Stimulated activated naive CD4-positive, alpha-beta T cell (primary cell): ENCODE measurements around the gene NUP133.
"Not testable (repeated sequence)": the region's sequence is repeated elsewhere in the genome, so short reads cannot be mapped to it uniquely, and the experiment has no call there.

Experiments
- DNase-seq, 6 experiments: peaks; one replicate each; lab custom pipeline; 2025; lab: John Stamatoyannopoulos, UW

Gene NUP133

DNA sequence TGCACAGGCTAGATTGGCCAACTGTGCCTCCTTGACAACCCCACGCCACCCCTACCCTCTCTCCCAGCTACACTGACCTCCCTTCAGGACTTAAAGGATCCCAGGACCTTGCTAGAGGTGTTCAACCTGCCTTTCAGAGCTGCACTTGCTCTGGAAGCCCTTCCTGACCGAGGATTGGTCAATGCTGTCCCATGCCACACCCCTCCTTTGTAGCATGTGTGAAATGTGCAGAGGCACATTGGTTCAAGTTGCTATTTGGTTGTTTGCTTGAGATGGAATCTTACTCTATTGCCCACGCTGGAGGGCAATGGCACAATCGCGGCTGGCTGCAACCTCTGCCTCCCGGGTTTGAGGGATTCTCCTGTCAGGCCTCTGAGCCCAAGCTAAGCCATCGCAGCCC, 96.1 kb downstream of the NUP133 start:
- DNase-seq, result no peak

DNA sequence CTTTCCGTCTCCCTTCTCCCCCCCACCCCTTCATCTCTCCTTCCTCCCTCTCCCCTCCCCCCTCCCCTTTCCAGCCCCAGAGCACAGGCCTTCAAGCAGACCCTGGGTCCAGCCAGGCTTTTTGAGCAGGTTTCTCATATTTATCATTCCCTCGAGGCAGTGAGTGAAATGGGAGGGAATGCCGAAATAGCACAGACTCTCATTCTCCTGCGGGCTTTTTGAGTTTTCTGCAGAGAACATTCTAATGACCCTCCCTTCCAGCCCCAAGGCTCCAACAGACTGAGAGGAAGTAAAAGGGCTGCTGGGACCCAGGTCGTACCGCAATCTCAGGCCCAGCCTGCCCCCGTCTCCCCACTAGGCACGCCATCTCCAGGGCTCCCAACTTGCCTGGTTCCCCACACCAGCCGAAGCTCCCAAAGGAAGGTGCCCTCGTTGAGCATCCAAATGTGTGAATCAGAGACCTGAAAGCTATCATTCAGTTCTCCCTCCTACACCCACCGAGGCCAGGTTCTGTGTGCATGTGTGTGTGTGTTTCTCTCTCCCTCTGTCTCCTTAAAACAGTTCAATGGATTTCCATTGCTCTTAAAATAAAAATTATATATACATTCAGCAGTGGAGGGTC, 96.6 kb downstream of the NUP133 start:
- no peak for DNase-seq

DNA sequence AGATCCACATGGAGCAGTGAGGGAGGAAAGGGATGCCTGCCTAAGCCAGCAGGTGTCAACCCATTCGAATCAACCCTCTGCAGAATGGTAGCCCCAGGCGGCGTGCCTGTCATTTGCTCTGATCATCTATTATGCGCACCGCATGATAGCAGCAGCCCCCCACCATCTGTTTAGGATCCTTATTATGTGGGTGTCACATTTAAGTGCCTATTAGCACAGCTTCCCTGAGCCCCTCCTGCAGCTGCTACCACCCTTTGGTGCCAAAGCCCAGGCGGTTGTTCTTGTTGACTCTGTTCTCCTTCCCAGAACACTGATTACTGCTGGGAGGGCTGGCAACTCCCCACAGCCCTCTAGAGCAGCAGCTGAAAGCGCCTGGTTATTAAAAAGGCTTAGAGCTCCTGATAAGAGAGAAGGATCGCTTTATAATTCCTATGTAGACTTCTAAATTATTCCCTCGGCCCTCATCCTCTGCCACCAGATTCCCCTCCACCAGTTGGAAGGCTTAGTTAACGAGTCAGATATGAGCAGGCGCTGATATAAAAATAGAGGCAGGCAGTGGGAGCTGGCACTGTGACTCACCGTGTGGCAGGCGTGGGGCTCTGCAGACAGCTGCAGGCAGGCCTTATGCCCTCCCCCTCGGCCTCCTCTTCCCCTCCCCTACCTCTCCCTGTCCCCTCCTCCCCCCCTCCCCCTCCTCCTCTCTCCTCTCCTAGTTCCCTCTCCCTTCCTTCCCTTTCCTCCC, 97.3 kb downstream of the NUP133 start:
- DNase-seq, result no peak

DNA sequence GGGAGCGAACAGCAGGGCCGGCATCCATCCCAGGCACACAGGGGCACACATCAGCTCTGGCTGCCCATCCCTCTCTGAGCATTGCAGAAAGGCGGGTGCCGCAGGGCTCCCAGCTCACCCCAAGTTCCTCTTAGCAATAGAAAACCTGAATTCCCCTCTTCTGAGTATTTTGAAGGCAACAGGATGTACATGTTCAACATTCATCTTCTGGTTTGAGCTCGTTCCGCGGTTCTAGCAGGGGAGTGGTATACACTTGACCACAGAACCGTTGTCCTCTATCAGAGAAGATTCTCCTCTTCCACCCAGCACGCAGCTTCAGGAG, 97.8 kb downstream of the NUP133 start:
- DNase-seq, result no peak

DNA sequence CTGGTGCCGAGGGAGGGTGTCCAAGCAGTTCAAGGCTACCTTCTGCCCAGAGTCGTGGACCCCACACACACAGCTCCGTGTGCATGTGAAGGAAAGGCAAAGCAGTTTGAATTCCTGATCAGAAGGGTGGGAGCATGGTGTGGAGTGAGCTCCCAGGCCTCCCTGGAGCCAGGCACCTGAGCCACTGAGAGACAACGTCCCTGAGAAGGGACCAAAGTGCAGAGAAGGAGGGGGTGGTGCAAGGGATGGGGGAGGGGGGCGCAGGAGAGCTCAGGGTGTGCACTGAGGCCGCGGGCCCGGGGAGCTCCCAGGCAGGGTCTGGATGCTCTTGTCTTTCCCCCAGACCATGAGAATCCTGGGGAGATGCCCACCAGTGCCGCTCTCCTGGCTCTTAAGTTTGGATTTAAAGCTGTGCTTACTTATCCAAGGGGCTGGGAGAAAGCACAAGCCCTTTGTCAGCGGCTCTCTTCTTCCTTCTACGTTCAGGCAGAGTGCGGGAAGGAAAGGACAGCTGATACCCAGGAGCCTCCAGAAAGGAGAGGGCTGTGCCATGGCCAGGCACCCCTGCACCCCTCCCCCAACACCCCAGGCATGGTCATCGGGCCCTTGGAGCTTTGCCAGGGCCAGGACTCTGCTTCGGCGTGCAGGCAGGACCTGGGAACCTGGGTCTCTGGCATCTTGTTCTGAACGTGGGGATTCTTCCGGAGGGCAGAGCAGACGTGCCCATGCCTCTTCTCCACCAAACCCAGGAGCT, 98.3 kb downstream of the NUP133 start:
- no peak for DNase-seq

DNA sequence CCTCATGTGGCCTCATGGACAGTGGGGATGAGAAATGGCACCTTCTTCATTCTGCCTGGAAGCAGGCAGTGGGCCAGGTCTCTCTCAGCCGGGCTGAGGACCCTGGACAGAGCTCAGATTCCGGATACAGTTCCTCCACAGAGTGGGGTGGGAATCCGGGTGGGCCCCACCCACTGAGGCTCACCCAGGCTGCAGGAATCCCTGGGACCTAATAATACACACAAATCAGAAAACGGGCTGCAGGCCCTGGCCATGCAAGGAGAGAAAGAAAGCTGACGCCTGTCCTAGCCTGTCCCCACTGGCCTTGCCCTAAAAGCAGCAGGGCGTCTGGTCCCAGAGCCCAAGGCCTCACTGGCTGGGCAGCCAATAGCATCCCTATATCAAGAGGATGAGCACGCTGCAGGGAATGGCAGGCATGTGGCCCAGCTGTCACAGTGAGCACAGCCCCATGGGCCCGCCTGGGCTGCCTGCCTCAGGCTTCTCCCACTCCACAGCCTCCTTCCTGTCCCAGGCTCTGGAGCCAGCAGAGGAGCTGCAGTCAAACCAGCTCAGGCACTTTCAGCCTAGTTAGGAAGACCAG, 99.6 kb downstream of the NUP133 start:
- no peak for DNase-seq

DNA sequence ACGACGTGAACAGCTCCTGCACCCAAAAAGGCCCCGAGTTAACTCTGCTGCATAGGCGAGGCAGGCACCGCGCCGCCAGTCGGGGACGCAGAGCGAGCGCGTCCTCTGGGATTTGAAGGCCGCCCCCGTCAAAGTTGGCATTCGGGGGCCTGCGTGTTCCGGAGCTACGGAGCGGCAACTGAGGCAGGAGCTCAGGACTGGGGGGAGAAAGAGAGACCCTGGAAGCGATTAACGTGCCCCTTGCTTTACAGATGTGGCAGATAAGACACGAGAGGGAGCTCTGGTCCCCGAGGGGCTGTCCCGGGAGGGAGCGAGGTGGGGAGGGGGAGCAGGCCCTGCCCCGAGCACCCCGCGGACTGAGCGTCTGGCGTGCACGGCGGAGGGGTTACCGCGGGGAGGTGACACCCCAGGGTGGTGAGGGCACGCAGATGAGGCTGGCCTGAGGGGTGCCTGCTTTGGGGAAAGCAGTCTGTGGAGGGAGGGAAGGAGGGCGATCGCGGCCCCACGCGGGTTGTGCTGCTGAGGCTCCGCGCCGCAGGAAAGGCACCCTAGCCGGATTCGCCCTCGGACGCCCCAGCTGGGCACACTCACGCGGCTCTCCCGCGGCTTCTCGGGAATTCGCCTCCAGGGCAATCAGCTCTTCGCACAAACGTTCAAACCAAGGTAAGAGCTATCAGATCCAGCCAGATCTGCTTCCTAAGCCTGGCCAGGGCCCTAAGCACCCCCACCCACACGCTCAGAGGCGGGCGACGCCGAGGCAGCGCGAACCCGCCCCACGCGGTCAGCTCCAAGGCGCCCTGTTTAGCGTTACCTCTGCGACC, 100.7 kb downstream of the NUP133 start:
- peak in 1 of 6 experiments; percentile 17 for DNase-seq

DNA sequence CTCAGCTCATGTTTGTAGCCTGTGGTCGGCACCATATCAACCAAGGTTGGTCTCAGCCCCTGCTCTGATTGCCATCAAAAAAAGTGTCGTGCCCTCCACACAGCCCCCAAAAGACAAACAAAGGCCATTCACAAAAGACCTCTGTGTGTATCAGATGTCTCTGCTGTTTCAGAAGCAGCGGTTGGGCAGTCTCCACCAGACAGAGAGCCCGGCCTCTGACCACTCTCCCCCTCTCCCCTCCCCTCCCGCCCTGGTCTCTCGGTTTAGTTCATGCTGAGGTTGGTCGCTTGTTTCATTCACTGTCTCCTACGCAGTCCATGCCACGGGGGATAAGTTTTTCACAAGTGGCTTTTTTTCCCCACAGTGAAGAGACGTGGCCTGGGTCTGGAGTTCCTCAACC, 101.3 kb downstream of the NUP133 start:
- no peak for DNase-seq

DNA sequence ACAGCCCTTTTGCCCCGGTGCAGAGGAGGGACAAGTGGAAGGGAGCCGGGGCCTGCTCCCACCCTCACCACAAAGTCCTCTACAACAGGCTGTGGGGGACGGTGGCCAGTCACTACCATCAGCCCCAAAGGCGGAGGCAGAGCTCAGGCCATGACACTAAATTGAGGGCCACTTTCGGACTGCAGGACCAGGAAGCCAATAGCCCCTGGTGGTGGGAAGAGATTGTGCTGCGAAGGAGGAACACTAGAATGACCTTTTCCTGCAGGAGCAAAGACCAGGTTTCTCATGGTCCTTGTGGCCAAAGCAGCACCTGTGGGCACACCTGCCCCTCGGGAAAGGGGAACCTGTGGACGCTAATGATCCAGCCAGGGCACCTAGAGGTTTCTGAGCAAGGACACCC, 104.6 kb downstream of the NUP133 start:
- DNase-seq, result no peak

DNA sequence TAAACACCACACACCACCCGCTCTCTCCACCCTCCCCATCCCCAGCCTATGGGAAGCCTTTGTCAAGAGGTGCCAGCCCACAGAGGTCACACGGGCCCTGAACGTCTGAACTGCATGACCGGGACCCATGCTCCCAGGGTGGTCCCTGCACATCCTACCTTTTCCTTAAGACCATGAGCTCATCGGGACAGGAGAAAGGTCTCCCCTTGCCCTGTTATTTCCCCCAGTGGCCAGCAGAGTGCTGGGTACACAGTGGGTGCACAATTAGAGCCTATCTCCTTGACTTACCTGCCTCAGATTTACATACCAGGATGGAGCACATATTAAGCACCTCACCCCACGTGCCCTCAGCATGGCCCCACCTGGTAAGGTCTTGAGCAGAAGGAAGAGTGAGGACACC, 105.1 kb downstream of the NUP133 start:
- no peak for DNase-seq

DNA sequence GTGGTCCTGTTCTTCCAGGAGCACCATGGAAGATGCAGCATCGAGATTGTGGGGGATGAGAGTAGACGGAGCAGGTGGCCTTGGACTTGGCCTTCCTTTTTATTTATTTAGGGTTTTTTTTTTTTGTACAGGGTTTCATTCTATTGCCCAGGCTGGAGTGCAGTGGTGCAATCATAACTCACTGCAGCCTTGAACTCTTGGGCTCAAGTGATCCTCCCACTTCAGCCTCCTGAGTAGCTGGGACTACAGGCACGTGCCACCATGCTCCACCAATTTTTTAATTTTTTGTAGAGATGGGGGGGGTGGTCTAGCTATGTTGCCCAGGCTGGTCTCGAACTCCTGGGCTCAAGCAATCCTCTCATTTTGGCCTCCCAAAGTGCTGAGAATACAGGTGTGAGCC, 105.8 kb downstream of the NUP133 start:
- DNase-seq, result not testable (repeated sequence)

DNA sequence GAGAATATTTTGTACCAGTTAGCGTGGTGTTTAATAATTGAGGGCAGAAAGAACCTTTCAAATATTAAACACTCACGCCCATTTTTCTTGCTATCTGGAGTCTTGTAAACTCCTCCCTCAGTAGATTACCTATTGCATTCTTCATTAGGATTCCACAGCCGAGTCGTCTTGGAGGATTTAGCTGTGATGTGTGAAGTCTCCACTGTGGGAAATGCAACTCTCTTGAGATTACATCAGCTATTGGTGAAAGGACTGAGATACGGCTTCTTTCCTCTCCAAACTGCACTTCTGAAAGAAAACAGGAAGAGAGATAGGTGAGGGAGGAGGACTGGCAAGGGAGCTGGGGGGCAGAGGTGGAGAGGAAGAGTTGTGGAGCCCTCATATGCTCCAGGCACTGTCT, 110.4 kb downstream of the NUP133 start:
- no peak for DNase-seq

DNA sequence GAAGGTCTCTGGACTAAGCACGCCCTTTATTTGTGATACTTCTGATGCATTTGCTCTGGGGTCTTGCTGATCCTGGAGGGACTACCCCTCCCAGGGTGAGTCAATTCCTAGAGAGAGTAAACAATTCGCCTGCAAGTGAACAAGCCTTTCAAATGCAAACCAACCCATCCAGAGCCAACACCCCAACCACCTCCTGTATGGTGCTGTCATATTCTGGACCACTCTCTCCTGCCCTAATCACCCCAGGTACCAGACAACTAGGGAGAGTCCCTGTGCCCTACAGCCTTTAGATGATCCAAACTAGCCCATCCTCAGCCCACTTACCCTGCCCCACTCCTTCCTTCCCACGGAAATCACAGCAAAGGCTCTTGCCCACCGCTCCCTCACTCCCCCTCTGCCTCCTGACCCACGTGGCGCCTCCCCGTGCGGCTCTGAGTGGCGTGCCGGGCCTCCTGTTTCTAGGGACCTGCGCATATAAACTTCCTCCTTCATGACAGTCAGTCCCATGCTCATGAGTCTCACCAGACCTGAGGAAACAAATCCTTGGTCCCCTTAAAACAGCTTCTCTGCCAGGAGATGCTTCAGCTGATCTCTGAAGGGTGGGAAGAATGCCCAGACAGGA, 111.4 kb downstream of the NUP133 start:
- DNase-seq, result no peak

DNA sequence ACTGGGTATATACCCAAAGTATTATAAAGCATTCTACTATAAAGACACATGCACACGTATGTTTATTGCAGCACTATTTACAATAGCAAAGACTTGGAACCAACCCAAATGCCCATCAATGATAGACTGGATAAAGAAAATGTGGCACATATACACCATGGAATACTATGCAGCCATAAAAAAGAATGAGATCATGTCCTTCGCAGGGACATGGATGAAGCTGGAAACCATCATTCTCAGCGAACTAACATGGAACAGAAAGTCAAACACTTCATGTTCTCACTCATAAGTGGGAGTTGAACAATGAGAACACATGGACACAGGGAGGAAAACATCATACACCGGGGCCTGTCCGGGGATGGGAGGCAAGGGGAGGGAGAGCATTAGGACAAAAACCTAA, 113.6 kb downstream of the NUP133 start:
- not testable (repeated sequence) for DNase-seq

DNA sequence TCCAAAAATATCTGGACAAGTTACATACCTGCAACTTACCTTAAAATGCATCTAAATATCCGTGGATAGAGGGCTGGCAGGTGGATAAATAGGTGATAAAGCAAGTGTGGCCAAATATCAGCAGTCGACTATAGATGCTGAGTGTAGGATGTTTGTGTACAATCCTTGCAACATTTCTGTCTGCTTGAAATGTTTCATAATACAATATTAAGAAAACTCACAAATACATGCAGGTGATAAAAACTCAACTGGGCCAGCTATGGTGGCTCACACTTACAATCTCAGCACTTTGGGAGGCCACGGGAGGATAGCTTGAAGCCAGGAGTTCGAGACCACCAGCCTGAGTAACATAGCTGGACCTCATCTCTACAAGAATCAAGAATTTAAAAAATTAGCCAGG, 115.2 kb downstream of the NUP133 start:
- no peak for DNase-seq
